ENCODE data around the gene KNL1. TPM values are rescaled to one million over a fixed set of nuclear protein-coding genes. Genes with fewer than 3 reads are reported as not detected.

Gene KNL1
- total RNA-seq, 4 donors from 2014 or later, result 0.10 to 0.33 (median 0.33) TPM; not detected in 1

GRCh38 chr15:40691737-40692136 lies 97.7 kb downstream of the KNL1 start:
- Histone ChIP-seq H3K36me3 (peaks cover 0 to 9% of the 10 kb centered on the region in 2 donors), H3K27ac (no peak overlapping the region), H3K4me3 (no peak overlapping the region), H3K9me3 (no peaks in the 10 kb centered on the region), H3K27me3 (no peaks in the 10 kb centered on the region), H3K4me1 (peaks cover 20 to 30% of the 10 kb centered on the region in 2 donors)
- intact Hi-C loops (cut with DNase I; ENCODE audit: low total_unique reads), result loop anchor here (2.0 to 5.0 kb wide), 2 partner anchors 173 to 201 kb away; partner anchors contain the start of gene VPS18
- DNase-seq (no peak), ATAC-seq (no peak)
- in situ Hi-C loops (cut with MboI; ENCODE audit: low sequenced_read_pairs in 4 of 4), result loop anchor here in 2 of 4 donors (5.0 to 25.0 kb wide), 4 partner anchors 96 to 203 kb away; partner anchors contain the start of genes KNL1 (in 1 of the 2) and VPS18 (in 1 of the 2)
- no peak for TF ChIP-seq POLR2A (IDR thresholded peaks at IDR 0.05)
- TF ChIP-seq, protein P1, sequence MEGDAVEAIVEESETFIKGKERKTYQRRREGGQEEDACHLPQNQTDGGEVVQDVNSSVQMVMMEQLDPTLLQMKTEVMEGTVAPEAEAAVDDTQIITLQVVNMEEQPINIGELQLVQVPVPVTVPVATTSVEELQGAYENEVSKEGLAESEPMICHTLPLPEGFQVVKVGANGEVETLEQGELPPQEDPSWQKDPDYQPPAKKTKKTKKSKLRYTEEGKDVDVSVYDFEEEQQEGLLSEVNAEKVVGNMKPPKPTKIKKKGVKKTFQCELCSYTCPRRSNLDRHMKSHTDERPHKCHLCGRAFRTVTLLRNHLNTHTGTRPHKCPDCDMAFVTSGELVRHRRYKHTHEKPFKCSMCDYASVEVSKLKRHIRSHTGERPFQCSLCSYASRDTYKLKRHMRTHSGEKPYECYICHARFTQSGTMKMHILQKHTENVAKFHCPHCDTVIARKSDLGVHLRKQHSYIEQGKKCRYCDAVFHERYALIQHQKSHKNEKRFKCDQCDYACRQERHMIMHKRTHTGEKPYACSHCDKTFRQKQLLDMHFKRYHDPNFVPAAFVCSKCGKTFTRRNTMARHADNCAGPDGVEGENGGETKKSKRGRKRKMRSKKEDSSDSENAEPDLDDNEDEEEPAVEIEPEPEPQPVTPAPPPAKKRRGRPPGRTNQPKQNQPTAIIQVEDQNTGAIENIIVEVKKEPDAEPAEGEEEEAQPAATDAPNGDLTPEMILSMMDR (IDR thresholded peaks at IDR 0.05 in 4 of 5, conservative IDR thresholded peaks at IDR 0.05 in 1 of 5), result no peak

DNA sequence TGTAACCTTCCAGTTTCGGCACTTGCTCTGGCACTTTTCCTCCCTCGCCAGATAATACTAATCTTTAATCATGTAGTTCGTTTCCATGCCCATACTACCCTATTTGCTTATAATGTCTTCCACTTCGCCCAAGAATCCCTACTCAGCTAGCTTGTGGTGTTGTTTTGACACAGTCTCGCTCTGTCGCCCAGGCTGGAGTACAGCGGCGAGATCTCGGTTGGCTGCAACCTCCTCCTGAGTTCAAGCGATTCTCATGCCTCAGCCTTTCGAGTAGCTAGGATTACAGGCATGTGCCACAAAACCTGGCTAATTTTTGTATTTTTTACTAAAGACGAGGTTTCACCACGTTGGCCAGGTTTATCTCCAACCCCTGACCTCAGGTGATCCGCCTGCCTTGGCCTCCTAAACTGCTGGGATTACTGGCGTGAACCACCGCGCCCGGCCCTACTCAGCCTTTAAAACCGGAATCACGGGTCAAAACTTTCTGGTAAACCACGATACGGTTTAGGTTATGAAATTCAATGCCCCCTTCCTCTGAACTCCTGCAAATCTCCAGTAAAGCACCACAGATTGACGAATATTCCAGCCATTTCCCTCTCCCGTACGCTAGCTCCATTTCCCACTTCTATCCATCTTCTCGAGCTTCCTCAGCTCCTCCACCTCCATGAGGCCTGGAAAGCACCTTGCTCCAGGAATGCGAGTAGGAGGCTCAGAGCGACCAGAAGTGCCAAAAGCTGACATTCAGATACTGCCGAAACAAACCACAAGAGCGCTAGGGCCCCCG lies 100.0 kb downstream of the KNL1 start:
- Histone ChIP-seq H3K36me3 (peaks cover 0 to 9% of the 10 kb centered on the region in 2 donors), H3K27ac (peak overlapping the region; percentile 99 to 100 (median 100)), H3K4me1 (peaks cover 20 to 23% of the 10 kb centered on the region in 2 donors), H3K27me3 (no peaks in the 10 kb centered on the region), H3K9me3 (no peaks in the 10 kb centered on the region), H3K4me3 (peak overlapping the region; percentile 92 to 99 (median 94))
- in situ Hi-C loops (cut with MboI; ENCODE audit: low sequenced_read_pairs in 4 of 4) (loop anchor here in 2 of 4 donors (5.0 to 25.0 kb wide), 4 partner anchors 93 to 201 kb away; partner anchors contain the start of genes KNL1 (in 1 of the 2) and VPS18 (in 1 of the 2)), intact Hi-C loops (cut with DNase I; ENCODE audit: low total_unique reads) (loop anchor here (2.0 to 5.0 kb wide), 4 partner anchors 61 to 198 kb away; partner anchors contain the start of genes RMDN3 and VPS18)
- peak; percentile 17 to 19 for ATAC-seq
- no peak for TF ChIP-seq POLR2A (IDR thresholded peaks at IDR 0.05)
- TF ChIP-seq, protein P1 (IDR thresholded peaks at IDR 0.05 in 4 of 5, conservative IDR thresholded peaks at IDR 0.05 in 1 of 5), result no peak
- no peak for DNase-seq

GRCh38 chr15:40694688-40695468 lies 100.8 kb downstream of the KNL1 start, which contains the start of gene RAD51:
TSS of gene RAD51 (plus strand) at chr15:40695174. CDS start at chr15:40698759, 3,585 bp downstream.
- in situ Hi-C loops (cut with MboI; ENCODE audit: low sequenced_read_pairs in 4 of 4), result loop anchor here in 2 of 4 donors (5.0 to 25.0 kb wide), 4 partner anchors 92 to 200 kb away; partner anchors contain the start of genes KNL1 (in 1 of the 2) and VPS18 (in 1 of the 2)
- intact Hi-C loops (cut with DNase I; ENCODE audit: low total_unique reads), result loop anchor here (1.0 to 5.0 kb wide), 4 partner anchors 60 to 197 kb away; partner anchors contain the start of genes DNAJC17, RMDN3, VPS18 and ZFYVE19
- peak within 1 kb of the TSS; percentile 99 to 100 (median 100) for H3K27ac ChIP-seq
- H3K36me3 ChIP-seq, result peaks cover 0 to 9% of the 10 kb centered on the region in 2 donors
- peaks cover 16 to 20% of the 10 kb centered on the region in 2 donors for H3K4me1 ChIP-seq
- TF ChIP-seq, protein P1 (IDR thresholded peaks at IDR 0.05 in 4 of 5, conservative IDR thresholded peaks at IDR 0.05 in 1 of 5), result no peak
- peak; percentile 39 to 46 for TF ChIP-seq POLR2A (IDR thresholded peaks at IDR 0.05)
- DNase-seq (peak; percentile 80 to 86), ATAC-seq (peak; percentile 98)
- no peaks in the 10 kb centered on the region for H3K9me3 ChIP-seq
- H3K27me3 ChIP-seq, result no peaks in the 10 kb centered on the region
- H3K4me3 ChIP-seq, result peak within 1 kb of the TSS; percentile 92 to 99 (median 94)

DNA sequence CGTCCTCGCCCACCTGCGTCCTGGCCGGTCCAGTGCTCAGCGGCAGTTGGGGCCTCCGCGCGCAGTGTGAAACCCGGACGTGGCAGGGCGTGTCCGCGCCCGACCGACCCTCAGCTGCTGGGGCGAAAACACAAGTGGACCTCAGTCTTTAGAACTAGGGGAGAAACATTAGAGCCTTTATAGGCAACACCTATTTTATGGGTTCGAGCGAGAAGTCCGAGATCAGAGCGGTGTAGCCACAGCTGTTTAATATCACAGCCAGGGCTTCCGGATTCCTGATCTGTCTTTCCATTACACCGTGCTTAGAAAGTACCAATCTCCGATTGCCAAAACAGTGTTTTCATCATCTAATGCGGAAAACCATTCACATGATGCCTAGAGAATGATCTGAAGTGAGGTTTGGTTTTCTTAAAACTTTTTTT lies 101.4 kb downstream of the KNL1 start:
- H3K4me3 ChIP-seq, result peak overlapping the region; percentile 92 to 99 (median 94)
- in situ Hi-C loops (cut with MboI; ENCODE audit: low sequenced_read_pairs in 4 of 4) (loop anchor here in 2 of 4 donors (10.0 to 25.0 kb wide), 3 partner anchors 92 to 199 kb away; partner anchors contain the start of gene VPS18 (in 1 of the 2)), intact Hi-C loops (cut with DNase I; ENCODE audit: low total_unique reads) (loop anchor here (1.0 to 2.0 kb wide), 3 partner anchors 59 to 112 kb away; partner anchors contain the start of genes DNAJC17, RMDN3 and ZFYVE19)
- H3K27ac ChIP-seq, result peak overlapping the region; percentile 99 to 100 (median 100)
- H3K4me1 ChIP-seq, result peaks cover 16 to 20% of the 10 kb centered on the region in 2 donors
- peaks cover 0 to 9% of the 10 kb centered on the region in 2 donors for H3K36me3 ChIP-seq
- TF ChIP-seq POLR2A (IDR thresholded peaks at IDR 0.05), result no peak
- TF ChIP-seq, protein P1 (IDR thresholded peaks at IDR 0.05 in 4 of 5, conservative IDR thresholded peaks at IDR 0.05 in 1 of 5), result no peak
- ATAC-seq (no peak), DNase-seq (no peak)
- H3K27me3 ChIP-seq, result no peaks in the 10 kb centered on the region
- H3K9me3 ChIP-seq, result no peaks in the 10 kb centered on the region

Measured in gastrocnemius medialis (tissue), 4 donors.